HK-2 (cell line): ENCODE data around the gene JAZF1.

Experiments used
- DNase-seq: peaks from one replicate; pipeline ENCODE4 v3.0.0-alpha.2; 2018; ENCODE audit not compliant: unreplicated experiment

Gene JAZF1

DNA sequence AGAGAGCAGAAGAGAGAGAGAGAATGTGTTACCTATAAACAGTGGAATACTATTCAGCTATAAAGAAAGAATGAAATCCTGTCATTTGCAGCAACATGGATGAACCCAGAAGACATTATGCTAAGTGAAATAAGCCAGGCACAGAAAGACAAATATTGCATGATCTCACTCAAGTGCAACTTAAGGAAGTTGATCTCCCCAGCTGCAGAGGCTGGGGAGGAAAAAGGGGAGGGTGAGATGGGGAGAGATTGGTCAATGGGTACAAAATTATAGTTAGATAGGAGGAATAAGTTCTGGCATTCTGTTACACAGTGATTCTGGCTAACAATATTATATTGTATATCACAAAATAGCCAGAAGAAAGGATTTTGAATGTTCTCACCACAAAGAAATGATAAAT is 11.2 kb upstream of the JAZF1 start:
- DNase-seq, result no peak

DNA sequence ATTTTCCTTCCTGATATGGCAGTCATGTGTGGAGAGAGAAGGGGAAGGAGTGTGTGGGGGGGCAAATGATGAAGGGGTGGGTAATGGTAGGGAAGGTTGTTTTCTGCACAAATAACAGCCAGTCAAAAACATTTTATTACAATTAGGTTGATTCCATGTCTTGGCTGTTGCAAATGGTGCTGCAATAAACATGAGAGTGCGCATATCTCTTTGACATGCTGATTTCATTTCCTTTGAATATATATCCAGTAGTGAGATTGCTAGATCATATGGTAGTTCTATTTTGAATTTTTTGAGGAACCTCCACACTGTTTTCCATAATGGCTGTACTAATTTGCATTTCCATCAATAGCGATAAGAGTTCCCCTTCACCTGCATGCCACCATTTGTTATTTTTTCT is 10.6 kb upstream of the JAZF1 start:
- no peak for DNase-seq

DNA sequence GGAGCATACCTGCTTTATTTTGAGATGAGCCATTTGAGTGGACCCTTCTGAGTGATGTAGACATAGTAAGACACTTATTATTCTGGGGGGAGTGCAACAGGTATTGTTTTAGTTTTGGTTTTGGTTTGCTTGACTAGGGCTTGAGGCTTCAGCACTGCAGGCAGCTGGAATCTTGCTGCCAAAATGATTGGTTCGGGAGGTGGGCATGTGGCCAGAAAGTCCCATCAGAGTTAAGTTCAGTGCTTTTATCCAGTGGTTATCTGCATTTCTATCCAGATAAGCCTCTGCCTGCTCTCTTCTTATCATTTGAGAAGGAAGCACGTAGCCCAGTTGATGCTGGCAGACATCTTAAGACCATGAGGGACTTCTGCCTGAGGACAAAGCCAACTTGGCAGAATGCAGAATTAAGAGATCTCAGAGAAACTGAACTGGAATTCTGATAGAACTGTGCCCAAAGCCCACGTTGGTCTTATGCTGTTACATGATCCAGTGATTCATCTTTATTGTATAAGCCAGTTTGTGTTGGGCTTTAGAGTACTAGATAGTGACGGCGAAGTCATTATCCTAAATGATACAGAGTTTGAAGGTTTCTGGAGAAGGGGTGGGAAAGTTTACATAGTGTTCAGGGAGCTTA is 9.6 kb upstream of the JAZF1 start:
- no peak for DNase-seq

- DNase-seq, result no peak
Measured at GRCh38 chr7:28187012-28187411, 6.4 kb upstream of the JAZF1 start.

- DNase-seq, result no peak
Measured at GRCh38 chr7:28183627-28184026, 3.0 kb upstream of the JAZF1 start.

DNA sequence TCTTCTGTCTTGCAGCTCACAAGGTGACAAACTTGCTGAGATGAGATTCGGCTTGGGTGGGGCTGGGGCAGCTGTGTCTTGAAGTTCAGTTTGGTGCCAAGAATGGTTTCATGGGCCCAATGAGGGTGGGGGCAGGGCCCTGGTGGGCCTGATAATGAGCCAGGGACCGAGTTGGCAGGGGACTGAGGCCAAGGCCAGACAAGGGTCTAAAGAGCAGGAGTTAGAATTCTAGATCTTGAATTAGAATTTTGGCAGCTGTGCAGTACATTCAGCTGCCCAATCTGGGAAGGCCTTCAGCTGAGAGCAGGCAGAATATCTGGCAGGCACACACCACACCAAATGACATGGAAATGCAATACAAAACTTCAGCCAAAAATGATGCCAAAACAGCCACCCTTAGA is 1.5 kb upstream of the JAZF1 start:
- no peak for DNase-seq

DNA sequence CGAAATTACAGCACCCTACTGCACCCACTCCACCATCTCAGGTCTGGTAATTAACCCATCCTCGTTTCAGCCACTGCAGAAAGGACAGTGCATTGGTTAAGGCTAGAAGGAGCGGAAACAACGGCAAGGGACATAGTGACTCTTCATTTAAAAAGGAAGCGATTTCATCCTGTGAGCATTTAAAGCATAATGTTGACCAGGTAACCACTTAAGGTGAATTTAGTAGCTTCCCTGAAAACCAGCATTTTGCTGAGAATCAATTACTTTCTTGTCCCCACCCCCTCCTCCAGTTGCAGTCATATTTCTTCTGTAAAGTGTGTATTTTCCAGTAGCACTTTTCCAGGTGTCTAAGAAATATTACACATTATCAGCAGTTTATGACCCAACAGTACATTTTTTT is 821 bp upstream of the JAZF1 start:
- no peak for DNase-seq

DNA sequence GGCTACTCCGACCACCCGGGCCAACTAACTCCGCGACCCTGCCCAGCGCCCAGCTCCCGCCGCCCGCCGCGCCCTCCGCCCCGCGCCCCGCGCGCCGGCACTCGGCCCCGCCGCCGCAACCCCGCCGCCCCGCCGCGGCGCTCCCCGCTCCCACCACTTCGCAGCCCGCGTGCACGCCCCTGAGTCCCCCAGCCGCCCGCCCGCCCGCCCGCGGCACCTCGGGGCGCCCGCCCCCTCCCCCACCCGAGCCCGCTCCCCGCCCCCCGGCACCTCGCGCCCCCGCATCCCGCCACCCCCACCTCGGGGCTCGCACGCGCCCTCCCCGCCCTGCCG is 598 bp downstream of the JAZF1 start:
- no peak for DNase-seq

DNA sequence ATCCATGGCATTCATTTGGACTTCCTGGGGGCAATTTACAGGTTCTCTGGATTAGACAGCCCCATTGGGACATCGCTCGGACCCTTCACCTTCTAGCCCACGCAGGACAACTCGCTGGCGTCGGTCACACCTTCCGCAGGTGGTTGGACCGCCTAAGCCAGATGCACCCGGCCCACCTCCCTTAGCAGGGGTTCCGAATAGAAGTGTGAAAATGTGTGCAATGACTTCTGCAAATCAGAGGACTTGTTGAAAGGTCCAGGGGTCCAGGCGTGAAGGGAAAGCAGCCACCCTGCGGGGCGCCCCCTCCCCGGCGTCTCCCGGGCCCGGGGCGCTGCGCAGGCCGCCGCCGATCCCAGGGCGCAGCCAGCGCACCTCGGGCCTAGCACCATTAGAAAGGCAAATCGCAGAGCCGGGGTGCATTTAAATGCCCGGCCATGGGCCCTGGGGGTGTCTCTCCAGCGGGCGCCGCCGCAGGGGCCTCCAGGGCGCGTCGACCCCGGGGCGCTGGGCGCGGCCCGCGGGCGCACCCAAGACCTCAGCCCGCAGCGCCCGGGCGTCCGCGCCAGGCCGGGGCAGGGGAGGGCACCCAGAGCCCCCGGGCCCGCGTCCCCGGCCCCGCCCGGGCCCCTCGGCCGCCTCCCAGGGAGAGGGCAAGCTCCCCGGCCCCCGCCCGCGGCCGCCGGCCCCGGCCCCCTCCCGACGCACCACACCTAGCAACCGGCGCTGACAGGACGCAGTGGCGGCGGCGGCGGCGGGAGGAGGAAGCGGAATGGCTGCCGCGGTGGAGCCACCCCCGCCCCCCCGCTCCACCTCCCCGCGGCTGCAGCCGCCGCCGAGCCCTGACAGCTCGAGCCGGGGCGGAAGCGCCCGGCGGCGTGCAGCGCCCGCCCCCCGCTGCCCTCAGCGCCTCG is 1.2 kb downstream of the JAZF1 start:
- peak; percentile 29 for DNase-seq

DNA sequence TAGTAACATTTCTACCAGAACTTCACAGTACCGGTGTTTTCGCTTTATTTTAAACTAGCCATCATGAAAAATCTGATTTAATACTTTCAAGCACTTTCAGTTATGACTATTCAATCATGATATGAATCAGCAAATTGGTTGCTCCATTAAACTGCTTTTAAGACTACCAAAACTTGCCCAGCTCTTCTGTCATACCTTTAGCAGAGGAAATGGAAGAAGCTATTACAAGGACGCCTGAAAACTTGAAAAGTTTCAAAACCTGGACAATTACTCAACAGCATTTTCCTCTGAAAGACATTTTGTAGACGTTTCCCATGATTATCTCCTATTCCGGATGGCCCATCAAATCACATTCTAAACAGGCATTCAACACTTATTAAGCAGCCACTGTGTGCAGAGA is 2.0 kb downstream of the JAZF1 start:
- DNase-seq, result no peak

DNA sequence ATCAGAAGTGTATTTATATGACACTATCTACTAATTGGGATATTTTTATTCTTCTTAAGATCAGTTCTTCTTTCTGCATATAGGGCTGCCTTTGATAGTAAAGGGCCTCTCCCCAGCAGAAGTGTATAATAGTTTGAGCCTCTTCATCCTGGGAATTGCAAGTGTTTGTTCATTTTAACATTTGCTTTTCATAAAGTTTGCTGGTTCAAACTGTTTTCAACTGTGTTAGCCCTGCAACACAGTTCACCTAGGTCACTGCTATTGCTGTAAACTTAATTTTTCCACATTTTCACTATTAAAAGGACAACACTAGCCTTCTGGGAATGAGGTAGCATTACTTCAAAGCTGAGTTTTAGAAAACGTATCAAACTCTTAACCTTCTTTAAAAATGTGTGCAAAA is 2.8 kb downstream of the JAZF1 start:
- no peak for DNase-seq

DNA sequence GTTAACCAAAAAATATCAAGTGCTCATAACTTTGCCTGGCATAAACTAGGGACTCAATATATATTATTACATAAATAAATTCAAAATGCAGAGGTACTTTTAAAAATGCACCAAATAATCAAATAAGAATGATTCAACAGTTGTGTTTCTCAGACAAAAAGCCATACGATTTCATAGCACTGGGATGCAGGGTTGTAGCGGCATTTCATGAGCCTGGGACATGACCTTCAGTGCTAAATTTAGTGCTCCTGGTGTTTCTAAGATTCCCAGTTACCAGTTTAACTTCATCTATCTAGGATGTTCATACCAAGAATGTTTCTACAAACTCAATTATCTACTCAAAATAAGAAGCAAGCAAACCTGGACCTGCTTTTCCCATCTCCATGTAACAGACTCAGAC is 4.0 kb downstream of the JAZF1 start:
- no peak for DNase-seq

DNA sequence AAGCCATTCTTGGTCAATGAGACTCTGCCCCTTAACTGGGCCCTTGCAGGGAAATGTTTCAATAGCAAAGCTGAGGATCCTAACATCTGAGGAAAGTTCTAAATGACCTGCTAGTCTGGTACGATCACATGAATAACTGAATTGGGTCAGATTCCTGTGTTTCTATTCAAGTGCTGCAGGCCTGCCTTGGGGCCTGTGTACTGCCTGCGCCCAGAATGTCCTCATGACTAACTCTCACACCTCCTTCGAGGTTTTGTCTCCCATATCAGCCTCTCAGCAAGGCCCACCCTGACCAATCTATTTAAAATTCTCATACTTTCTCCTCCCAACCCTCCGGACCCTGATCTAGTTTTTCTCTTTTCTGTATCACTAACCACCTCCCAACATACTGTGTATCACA is 4.4 kb downstream of the JAZF1 start:
- DNase-seq, result no peak

- no peak for DNase-seq
Measured at GRCh38 chr7:28174901-28175661, 5.5 kb downstream of the JAZF1 start.

DNA sequence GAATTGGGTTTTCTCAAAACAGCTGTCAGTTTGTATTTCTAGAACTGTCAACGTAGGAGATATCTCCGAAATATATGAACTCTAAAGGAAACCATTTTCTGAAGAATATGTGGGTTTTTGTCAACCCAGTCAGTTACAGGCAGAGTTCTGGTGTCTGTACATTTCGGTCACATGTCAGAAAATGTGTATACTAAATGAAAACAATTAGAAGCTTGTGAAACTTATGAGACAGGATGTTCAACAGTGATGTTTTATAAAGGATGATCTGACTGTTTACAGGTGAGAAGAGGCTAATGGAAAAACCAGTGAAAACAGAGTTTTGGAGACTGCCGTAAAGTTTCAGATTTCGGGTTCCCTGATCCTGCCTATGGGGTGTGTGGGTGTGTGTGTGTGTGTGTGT is 6.2 kb downstream of the JAZF1 start:
- no peak for DNase-seq

DNA sequence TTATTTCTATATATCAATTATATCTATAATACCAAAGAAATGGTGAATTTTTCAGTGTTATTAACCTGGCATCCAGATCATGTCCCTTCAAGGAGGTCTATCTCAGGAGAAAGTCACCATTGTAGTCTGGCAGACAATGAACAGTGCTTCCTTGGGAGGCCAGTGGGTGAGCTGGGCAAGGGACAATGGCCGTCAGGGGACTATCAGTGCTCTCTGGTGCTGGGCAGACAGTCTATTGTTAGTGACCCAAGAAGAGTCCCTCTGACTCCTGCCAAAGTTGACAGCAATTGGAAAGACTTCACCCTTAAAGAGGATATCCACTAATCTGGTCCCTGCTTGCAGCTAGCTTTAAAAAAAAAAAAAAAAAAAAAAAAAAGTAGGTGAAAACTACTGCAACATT is 7.1 kb downstream of the JAZF1 start:
- no peak for DNase-seq

DNA sequence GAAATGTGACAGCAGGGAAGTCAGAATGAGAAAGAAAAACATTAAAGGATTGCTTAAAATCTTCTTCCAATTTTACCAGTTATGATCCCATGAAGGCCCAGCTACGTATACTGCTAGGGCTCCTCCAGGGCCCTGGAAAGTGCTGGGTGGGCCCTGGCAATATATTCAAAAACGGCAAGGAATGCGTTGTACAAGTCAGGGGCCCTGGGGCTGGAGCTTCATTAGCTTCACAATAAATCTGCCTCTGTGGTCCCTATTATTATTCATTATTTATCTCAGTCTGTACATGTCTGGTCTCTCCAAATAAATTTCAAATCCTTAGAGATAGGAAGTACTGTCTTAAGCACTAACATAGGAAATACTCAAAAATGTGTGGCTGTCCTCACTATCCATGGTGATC is 7.6 kb downstream of the JAZF1 start:
- DNase-seq, result no peak

GRCh38 chr7:28170701-28171100 is 9.9 kb downstream of the JAZF1 start:
- no peak for DNase-seq

- DNase-seq, result no peak
Measured at GRCh38 chr7:28169230-28169629, 11.4 kb downstream of the JAZF1 start.

GRCh38 chr7:28168393-28169158 is 12.0 kb downstream of the JAZF1 start:
- no peak for DNase-seq

- no peak for DNase-seq
Measured at GRCh38 chr7:28166982-28167715, 13.4 kb downstream of the JAZF1 start.
